HG03135 (cell line): Measurements from ENCODE around the gene AUTS2.

Experiments used
- ATAC-seq: cut with Tn5 transposase; IDR thresholded peaks from one replicate; pipeline ENCODE4 v1.9.1; 2021; ENCODE audit warnings: mild to moderate bottlenecking, moderate library complexity; ENCODE audit not compliant: unreplicated experiment

Gene AUTS2

DNA sequence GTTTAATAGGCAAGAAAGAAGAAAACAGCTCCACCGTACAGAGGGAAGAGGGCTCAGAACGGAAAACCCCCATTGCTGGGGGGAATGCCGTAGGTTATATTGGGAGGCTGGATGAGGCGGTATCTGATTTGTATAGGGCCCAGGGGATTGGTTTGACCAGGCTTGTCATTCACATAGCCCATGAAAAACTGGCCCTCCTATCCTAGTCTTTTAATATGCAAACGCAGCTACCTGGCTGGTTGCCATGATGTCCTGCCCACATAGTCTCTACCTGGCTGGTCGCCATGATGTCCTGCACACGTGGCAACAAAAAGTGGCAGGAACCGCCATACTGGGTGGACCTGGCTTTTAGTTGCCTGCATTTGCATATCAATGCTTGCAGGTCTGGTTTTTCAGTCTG, 84.7 kb downstream of the AUTS2 start:
- no peak for ATAC-seq

DNA sequence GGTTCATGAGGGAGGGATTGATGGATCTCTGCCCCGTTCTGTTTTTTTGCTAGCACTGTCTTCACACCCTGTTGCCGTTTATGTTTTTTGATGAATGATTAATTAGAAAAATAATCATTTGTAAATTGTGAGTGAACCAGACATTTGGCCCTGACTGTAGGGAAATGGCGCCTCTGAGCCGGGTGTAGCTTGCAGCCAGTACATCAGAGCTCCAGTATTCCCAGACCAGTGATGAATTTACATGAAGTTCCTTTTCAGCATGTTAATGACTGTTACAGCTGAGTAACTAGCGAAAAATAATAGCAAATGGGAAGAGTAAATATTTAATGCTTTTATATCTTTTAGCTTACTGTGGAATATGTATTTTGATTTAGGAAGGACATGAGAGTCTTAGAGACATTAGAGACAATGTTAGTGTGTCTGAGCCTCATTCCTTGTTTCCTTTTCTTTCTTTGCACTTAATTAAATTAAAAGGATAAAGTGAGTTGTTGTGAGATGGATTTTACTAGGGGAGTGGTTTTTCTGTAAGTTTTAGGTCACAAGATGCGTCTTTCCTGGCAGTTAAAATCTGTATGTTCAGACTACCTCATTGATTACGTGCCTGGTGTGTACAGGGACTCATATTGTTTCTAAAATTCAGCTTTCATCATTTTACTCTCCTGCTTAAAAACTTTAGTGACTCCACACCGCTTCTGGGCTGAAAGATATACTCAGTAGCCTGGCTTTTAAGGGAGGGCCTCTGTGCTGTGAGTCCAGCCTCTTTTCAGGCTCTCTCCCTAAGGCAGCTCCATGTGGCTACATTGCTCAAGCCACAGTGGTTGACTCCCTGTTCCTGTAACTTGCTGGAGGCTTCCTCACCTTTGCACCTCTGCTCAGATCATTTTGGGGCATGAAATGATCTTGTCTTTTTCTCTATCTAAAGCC, 86.4 kb downstream of the AUTS2 start:
- ATAC-seq, result no peak

- no peak for ATAC-seq
These were observed 87.0 kb downstream of the AUTS2 start for GRCh38 chr7:69685293-69685631.

DNA sequence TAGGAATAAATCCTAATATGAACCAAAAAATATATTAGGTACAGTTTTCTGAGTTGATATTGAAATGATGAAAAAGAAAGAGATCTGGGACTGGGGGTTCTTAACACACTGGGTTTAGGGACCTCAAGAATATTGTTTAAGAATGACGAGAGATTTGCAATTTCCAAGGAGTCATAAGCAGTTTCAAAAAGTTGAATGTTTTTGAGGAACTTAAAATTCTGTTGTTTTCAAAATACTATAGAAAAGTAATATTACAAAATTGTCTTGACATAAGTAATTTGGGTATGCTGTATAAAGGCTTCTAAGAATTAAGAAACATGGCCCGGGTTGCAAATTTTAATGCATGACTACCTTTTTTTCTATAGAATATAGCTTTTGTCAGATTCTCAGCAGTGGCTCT, 88.1 kb downstream of the AUTS2 start:
- no peak for ATAC-seq

GRCh38 chr7:69687739-69688433, 89.6 kb downstream of the AUTS2 start:
- ATAC-seq, result no peak

GRCh38 chr7:69690329-69690728, 92.1 kb downstream of the AUTS2 start:
- ATAC-seq, result no peak

- no peak for ATAC-seq
These were observed 93.1 kb downstream of the AUTS2 start for GRCh38 chr7:69691327-69691726.

DNA sequence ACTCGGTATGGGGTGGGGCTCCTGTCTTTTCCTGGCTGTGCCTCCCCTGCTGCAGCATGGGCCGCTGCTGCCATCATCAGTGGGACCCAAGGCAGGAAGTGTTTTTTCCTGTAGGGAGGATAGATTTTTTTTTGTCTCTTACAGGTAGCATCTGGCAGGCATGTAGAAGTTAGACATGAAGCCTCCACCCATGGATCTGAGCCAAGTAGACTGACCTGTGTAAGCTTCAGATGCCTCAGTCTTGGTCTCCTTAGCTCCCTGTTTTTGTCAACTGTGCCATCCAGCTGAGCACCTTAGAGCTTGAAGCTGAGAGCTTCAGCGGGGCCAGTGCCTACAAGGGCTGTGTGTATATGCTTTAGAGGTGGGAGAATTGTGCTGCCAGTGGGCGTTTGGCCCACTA, 93.5 kb downstream of the AUTS2 start:
- ATAC-seq, result no peak

DNA sequence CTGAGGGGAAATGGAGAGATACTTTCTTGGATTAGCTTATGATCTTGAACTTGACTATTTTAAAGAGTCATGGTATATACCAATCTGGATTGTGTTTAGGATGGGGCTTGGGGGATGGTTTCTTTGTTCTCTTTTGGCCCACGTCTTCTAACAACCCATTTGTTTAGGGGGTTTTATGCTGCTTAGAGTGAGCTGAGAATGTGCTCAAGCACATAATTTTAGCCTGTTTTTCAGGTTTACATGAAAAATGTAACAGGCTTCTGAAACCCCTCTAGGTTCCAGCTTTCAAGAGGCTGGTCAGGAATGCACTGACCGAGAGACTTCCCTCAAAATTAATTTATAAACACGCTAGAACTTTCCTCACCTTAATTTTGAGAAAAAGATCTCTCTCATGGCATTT, 94.3 kb downstream of the AUTS2 start:
- ATAC-seq, result no peak

DNA sequence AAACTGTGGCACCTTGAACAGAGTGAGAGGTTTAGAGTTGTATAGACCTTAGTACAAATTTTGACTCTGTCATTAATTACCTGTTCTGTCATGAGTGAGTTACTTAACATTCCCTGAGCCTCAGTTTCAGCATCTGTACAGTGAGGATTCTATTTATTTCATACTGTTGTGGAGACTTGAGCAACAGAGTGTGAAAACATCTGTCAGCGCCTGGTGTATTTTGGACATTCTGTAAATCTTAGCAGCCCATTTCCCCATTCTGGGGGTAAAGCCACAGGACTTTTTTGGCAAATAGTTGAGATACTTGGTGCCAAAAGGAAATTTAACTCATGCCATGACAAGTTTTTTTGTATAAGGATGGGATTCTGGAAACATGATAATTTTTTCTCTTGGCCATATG, 94.8 kb downstream of the AUTS2 start:
- ATAC-seq, result no peak

GRCh38 chr7:69696054-69696591, 97.8 kb downstream of the AUTS2 start:
- peak; percentile 79 for ATAC-seq

- ATAC-seq, result no peak
These were observed 98.7 kb downstream of the AUTS2 start for GRCh38 chr7:69696686-69697685.

GRCh38 chr7:69698109-69698825, 100.0 kb downstream of the AUTS2 start:
- no peak for ATAC-seq

DNA sequence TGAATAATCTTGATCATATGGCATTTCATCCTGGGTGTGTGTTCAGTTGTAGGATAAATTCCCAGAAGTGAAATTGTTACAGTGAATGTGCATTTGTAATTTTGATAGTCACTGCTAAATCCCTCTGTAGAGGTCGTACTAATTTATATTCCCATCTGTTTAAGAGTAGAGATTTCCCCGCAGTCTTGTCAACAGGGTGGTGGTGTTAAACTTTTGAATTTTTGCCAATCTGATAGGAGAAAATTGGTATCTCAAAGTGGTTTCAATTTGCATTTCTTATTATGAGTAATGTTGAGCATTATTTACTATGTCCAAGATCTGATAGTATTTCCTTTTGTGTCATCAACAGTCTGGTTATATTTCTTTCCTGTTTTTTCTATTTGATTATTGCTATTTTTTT, 101.7 kb downstream of the AUTS2 start:
- ATAC-seq, result no peak

GRCh38 chr7:69700331-69700730, 102.1 kb downstream of the AUTS2 start:
- no peak for ATAC-seq

DNA sequence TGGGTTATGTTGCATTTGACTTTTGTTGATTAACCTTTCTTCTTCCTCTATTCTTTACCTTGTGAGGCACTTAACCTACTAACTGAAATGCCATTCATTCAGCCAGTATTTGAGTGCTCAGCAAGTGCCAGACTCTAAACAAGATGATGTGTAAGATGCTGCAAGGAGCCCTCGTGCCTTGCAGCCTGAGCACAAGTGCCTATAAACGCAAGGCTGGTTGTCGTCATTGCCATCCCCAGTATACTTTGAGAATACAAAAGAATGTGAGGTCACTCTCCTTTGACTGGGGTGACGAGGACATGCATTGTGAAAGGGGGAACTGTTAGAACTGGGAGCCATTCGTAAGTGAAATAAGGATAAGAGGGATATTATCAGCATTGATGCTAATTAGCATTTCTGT, 103.0 kb downstream of the AUTS2 start:
- no peak for ATAC-seq

DNA sequence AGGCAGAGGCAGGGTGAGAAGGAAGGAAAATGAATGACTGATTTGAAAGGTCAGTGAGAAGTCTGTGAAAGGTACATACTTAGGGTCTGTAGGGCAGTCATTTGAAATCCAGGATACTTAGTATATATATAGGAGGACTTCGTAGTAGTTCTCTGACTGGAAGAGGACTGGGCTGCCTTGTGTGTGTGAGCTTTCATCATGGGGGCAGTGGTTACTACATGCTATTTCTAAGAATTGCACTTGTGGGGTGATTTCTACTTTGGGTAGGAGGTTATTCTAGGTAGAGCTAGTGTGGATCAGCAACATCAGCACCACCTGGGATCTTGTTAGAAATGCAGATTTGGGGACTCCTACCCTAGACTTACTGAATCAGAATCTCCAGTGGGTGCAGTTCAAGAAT, 104.1 kb downstream of the AUTS2 start:
- no peak for ATAC-seq

- no peak for ATAC-seq
These were observed 104.8 kb downstream of the AUTS2 start for GRCh38 chr7:69703099-69703498.

- no peak for ATAC-seq
These were observed 107.8 kb downstream of the AUTS2 start for GRCh38 chr7:69706070-69706469.

- ATAC-seq, result no peak
These were observed 110.6 kb downstream of the AUTS2 start for GRCh38 chr7:69708857-69709256.
